Osteocyte (in vitro differentiated cells): Measurements from ENCODE around the gene TAGLN3. TPM values are rescaled to one million over a fixed set of nuclear protein-coding genes. Genes with fewer than 3 reads are reported as not detected.
A peak's percentile ranks its signal among the peaks of the same experiment; 100 is the strongest.

Experiments used
- DNase-seq: peaks from one replicate; pipeline ENCODE4 v3.0.0; 2021; ENCODE audit warnings: mixed read lengths; ENCODE audit not compliant: unreplicated experiment; ENCODE audit errors: extremely low spot score
- H3K27ac Mint-ChIP-seq: one replicate; pipeline ENCODE4 v1.8.0; 2021; ENCODE audit warnings: mild to moderate bottlenecking, mixed read lengths; ENCODE audit not compliant: unreplicated experiment
- H3K27me3 Mint-ChIP-seq: one replicate; pipeline ENCODE4 v1.8.0; 2021; ENCODE audit warnings: mixed read lengths; ENCODE audit not compliant: unreplicated experiment
- H3K36me3 Mint-ChIP-seq: one replicate; pipeline ENCODE4 v1.8.0; 2021; ENCODE audit warnings: mixed read lengths; ENCODE audit not compliant: unreplicated experiment
- H3K4me1 Mint-ChIP-seq: one replicate; pipeline ENCODE4 v1.8.0; 2021; ENCODE audit warnings: mixed read lengths; ENCODE audit not compliant: unreplicated experiment
- H3K4me3 Mint-ChIP-seq: one replicate; pipeline ENCODE4 v1.8.0; 2021; ENCODE audit warnings: mild to moderate bottlenecking, moderate library complexity, mixed read lengths; ENCODE audit not compliant: unreplicated experiment
- H3K9me3 Mint-ChIP-seq: one replicate; pipeline ENCODE4 v1.8.0; 2021; ENCODE audit warnings: mixed read lengths; ENCODE audit not compliant: unreplicated experiment
- total RNA-seq: library from RNA; stranded (reverse); gene quantifications from 2 replicates; pipeline ENCODE4 v1.2.1, GENCODE V29; 2021
- TF ChIP-seq, protein P1 (sequence below): fragments of 200-600 bp; sonication (generic); IDR thresholded peaks from 2 replicates; pipeline ENCODE4 v1.5.0; 2021; ENCODE audit warnings: antibody characterized with exemption, mild to moderate bottlenecking, moderate library complexity

The TAGLN3 gene
- total RNA-seq, 1 donor from 2014 or later: not detected

DNA sequence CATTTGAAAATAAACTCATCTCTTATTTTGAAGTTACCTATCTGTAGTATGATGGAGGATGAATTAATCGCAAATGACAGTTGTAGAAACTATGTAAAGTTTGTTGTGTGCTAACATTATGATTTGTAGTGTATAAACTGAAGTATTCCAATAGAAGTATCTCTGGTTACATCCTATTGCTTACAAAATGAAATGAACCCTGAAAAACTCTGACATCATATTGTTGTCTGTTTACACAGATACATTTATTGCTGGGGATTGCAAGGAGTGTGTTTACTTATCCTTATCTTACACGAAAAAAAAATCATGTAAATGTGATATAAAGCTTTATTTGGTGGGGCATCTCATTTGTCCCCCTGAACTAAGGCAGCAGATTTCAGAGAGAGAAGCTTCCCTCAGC, 22.5 kb upstream of the TAGLN3 start:
- H3K4me1 Mint-ChIP-seq: peaks cover 25% of the 10 kb centered on the region
- H3K4me3 Mint-ChIP-seq: no peak overlapping the region
- peaks cover 31% of the 10 kb centered on the region for H3K36me3 Mint-ChIP-seq
- no peaks in the 10 kb centered on the region for H3K9me3 Mint-ChIP-seq
- no peaks in the 10 kb centered on the region for H3K27me3 Mint-ChIP-seq
- no peak overlapping the region for H3K27ac Mint-ChIP-seq
- DNase-seq: no peak
- TF ChIP-seq, protein P1, sequence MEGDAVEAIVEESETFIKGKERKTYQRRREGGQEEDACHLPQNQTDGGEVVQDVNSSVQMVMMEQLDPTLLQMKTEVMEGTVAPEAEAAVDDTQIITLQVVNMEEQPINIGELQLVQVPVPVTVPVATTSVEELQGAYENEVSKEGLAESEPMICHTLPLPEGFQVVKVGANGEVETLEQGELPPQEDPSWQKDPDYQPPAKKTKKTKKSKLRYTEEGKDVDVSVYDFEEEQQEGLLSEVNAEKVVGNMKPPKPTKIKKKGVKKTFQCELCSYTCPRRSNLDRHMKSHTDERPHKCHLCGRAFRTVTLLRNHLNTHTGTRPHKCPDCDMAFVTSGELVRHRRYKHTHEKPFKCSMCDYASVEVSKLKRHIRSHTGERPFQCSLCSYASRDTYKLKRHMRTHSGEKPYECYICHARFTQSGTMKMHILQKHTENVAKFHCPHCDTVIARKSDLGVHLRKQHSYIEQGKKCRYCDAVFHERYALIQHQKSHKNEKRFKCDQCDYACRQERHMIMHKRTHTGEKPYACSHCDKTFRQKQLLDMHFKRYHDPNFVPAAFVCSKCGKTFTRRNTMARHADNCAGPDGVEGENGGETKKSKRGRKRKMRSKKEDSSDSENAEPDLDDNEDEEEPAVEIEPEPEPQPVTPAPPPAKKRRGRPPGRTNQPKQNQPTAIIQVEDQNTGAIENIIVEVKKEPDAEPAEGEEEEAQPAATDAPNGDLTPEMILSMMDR: no peak

DNA sequence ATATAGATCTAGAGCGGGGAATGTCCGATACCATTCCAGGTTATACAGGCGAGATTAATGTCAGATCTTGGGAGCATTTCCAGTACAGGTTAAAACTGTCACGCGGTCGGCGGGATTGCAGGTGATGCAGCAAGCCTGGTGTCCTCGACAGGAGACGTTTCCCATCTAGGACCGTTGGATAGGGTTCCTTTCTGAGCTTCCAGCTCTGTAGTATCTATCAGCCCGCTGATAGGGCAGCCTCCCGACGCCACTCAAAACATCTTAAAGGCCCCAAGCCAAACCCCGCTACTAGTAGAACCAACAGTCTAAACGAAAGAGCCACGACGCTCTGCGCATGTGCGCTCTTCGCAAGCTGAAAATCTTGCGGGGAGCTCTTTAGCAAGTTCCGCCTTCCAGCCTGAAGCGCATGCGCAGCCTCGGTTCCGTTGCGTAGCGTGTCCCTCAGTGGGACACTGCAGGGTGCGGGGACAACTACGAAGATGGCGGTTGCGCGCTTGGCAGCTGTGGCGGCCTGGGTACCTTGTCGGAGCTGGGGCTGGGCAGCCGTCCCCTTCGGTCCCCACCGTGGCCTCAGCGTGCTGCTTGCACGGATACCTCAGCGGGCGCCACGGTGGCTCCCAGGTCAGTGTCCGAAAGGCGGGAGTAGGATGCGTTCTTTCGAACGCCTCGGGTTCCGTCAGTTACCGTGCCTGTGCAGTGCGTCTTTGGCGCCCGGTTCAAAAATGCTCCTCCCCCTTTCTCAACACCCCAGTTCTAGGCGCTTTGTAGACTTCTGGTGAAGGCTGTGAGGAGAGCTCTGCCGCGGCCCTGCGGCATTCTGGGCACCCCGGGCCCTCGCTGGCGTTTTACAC, 19.9 kb upstream of the TAGLN3 start, which contains the start of gene ABHD10:
TSS of gene ABHD10 (plus strand) at position 444 of the 851 bp plus-strand sequence. CDS start at position 480, 36 bp downstream.
- TF ChIP-seq, protein P1: no peak
- H3K4me3 Mint-ChIP-seq: peak within 1 kb of the TSS; percentile 90
- H3K9me3 Mint-ChIP-seq: no peaks in the 10 kb centered on the region
- peaks cover 28% of the 10 kb centered on the region for H3K4me1 Mint-ChIP-seq
- H3K27me3 Mint-ChIP-seq: no peaks in the 10 kb centered on the region
- peak within 1 kb of the TSS; percentile 82 for H3K27ac Mint-ChIP-seq
- peaks cover 24% of the 10 kb centered on the region for H3K36me3 Mint-ChIP-seq
- DNase-seq: peak; percentile 97

DNA sequence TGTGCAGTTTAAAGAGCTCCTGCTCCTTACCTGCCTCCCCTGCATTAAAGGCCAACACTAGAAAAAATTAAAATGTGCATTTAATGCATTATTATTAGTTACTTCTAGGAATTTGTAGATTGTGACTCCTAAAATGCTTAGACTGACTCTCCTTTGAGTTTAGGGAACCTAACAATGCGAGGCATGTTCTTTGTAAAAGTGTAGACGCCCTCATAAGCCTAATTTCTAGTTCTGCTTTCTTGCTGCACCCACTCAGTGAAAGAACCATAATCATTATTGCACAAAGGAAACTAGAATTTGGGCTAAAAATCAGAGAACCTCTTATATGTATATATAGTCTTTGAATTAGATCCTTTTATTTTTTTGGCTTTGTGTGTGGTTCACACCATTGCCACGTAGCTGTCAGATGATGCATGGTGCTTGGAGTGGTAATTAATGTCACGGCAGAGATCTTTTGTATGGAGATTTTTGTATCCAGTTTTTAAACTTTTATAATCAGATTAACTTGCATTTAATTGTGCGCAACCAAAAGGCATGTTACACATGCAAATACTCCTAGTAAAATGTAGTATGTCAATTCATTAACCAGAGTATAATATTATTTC, 19.2 kb upstream of the TAGLN3 start:
- Mint-ChIP-seq H3K36me3 (peaks cover 22% of the 10 kb centered on the region), H3K27ac (peak overlapping the region; percentile 82), H3K4me3 (peak overlapping the region; percentile 90), H3K9me3 (no peaks in the 10 kb centered on the region), H3K27me3 (no peaks in the 10 kb centered on the region), H3K4me1 (peaks cover 28% of the 10 kb centered on the region)
- TF ChIP-seq, protein P1: no peak
- DNase-seq: no peak

DNA sequence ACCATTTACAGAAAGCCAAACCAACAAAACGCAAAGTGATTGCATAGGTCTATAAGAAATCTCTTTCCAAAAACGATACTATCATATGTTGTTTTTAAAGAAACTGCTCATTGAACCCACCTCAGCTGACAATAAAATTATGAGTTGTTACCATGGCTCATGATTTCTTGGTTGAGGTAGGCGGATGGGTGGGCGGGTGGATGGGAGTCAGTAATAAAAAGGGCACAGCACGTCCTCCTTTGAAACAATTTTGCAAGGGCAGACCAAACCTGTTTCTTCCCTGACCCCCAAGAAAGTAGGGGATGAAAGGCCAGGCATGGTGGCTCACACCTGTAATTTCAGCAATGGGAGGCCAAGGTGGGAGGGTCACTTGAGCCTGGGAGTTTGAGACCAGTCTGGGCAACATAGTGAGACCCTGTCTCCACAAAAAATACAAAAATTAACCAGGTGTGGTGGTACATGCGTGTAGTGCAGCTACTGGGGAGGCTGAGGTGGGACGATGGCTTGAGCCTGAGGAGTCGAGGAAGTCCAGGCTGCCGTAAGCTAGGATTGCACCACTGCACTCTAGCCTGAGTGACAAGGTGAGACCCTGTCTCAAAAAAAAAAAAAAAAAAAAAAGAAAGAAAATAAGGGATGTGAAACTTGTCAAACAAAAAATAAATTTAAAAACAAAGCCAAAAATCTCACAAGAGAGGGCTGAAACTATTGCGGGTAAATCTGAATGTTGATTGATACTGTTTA, 17.8 kb upstream of the TAGLN3 start:
- peaks cover 28% of the 10 kb centered on the region for H3K4me1 Mint-ChIP-seq
- DNase-seq: no peak
- no peak overlapping the region for H3K27ac Mint-ChIP-seq
- TF ChIP-seq, protein P1: no peak
- H3K9me3 Mint-ChIP-seq: no peaks in the 10 kb centered on the region
- H3K27me3 Mint-ChIP-seq: no peaks in the 10 kb centered on the region
- H3K4me3 Mint-ChIP-seq: no peak overlapping the region
- peaks cover 16% of the 10 kb centered on the region for H3K36me3 Mint-ChIP-seq

DNA sequence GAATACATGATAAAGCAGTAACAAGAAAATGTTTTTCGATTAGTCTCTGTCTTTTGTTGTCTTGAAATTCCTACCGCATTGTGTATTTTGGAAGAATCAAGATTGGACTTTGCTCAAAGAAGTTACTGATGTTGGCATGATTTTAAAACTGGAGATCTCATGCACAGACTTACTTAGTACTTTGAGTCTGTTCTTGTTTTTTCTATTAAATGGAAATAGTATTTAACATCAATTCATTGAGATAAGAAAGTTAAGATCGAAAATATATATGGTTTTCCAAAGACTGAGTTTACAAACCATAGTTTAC, 17.3 kb upstream of the TAGLN3 start:
- no peaks in the 10 kb centered on the region for H3K9me3 Mint-ChIP-seq
- no peak overlapping the region for H3K27ac Mint-ChIP-seq
- H3K36me3 Mint-ChIP-seq: peaks cover 16% of the 10 kb centered on the region
- H3K4me3 Mint-ChIP-seq: no peak overlapping the region
- DNase-seq: no peak
- H3K27me3 Mint-ChIP-seq: no peaks in the 10 kb centered on the region
- TF ChIP-seq, protein P1: no peak
- H3K4me1 Mint-ChIP-seq: peaks cover 28% of the 10 kb centered on the region
